Hippocampal formation (tissue), 2 donors: Measurements from ENCODE around the gene RWDD1.
A peak's percentile ranks its signal among the peaks of the same experiment; 100 is the strongest.

ENCODE experiments used
- DNase-seq, 2 donors: peaks; one replicate each; lab custom pipeline; 2025; lab: John Stamatoyannopoulos, UW

Gene RWDD1

DNA sequence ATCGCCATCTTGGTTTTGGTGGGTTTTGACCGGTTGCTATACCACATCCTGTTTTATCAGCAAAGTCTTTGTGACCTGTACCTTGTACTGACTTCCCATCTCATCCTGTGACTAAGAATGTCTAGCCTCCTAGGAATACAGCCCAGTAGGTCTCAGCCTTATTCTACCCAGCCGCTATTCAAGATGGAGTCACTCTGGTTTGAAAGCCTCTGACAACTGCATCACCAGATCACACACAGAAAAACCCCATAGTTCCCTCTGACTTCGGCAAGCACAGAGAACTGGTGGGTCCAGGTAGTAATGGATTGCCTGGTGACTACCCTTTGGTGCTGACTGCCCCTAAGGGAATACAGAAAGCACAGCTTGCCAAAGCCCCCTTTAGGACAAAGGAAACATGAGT lies 34.6 kb downstream of the RWDD1 start:
- no peak for DNase-seq

DNA sequence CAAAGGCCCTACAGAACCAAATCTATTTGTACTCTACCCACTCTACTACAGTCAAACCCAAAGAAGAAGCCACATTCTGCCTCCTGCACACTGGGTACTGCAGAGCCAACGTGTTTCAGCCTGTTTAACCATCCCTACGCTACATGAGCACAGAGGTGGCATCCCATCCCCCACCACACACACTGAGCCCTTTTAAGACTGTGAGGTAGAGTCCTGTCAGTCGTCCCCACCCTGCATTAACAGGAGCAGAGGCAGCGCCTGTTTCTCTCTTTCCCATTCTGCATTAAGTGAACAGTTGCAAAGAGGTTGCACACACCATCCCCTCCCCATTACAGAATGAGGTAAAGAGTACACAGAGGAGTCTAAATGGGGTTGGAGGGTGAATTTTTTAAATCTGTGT lies 39.8 kb downstream of the RWDD1 start:
- DNase-seq = no peak

DNA sequence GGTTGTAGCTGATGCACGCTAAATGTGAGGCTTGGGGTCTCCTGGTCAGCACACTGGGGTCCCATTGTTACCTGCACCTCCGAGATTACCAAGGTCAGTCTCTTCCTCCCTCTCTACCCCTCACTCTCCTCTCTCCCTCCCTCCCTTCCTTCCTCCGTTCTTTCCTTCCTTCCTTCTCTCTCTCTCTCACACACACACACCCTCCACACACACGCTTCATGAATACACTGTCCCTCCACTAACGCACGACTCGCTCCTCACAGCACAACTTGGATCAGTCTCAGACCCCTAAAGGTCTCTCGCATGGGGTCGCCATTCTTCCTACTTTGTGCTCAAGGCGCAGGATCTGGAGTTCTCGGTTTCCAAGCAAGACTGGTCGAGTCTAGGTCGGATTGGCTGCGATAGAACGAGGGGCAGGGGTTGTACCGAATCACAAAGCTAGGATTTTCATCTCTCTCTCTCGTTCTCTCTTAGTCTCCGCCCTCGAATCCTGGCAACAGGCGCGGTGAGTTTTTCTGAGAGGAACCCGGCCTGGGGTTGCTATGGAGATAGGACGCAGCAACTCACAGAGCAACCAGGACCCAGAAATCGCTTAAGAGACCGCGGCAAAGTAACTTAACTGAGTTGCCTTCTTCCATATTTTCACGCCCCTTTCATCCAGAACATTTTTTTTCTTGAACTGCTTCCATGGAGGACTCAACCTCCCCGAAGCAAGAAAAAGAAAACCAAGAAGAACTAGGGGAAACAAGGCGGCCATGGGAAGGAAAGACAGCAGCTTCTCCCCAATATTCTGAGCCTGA lies 44.8 kb downstream of the RWDD1 start, which contains the start of gene RSPH4A:
RSPH4A (plus strand) TSS at position 543 of the 800 bp plus-strand sequence; CDS start at position 688, 145 bp downstream.
- peak; percentile 80 to 89 for DNase-seq

DNA sequence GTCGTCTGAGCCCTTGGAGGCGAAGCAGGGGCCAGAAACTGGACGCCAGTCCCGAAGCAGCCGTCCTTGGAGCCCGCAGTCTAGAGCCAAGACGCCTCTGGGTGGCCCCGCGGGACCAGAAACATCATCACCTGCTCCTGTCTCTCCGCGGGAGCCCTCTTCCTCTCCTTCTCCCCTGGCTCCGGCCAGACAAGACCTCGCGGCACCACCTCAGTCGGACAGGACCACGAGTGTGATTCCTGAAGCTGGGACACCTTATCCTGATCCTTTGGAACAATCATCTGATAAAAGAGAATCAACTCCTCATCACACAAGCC lies 45.4 kb downstream of the RWDD1 start:
- DNase-seq = no peak

DNA sequence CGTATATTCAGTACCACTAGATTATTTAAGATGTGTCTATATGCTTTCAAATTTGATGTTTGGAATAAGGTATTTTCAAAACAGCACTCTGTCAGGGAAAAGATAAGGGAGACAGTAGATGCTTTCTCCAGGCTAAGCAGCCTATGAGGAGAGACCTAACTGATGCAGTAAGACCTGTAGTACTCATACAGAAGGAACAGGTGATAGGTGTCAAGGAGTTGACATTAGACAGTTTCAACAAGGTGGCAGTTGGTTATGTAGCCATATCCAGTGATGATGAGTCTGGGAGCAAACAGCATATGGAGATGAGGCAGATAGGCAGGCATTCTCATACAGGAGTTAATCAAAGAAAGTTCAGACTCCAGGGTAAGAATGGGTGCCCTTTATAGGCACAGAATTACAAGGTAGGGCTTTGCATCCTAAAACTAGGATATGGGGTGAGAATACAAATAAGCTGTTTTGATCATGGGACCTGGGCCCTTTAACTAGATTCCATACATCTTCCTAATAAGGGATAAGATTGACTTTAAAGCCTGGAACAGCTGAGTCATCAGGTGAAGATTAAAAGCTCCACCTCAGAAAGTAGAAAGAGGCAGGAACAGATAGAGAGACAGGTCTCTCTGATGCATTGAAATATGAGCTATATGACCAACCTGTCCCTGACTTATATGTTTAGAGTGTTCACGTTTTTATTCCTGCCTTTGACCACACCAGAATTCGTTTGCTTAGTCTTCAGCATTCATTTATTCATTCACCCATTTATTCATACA lies 52.9 kb downstream of the RWDD1 start:
- no peak for DNase-seq

DNA sequence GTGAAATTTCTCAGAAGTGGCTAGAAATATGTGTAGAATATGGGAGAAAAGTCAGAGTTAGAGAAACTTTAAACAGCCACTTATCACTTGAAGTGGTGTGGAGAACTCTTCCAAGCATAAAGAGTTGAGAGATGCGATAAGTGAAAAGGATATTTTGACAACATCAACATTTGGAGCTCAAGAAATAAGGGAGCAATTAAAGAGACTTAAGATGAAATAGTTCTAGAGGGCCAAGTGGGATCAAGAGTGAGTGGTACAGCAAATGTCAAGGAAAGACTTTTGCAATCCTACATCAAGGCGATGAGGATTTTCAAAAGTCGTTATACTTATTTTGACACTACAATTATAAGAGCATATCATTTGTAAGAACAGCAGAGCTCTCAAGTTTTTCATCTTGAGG lies 54.6 kb downstream of the RWDD1 start:
- DNase-seq = no peak

DNA sequence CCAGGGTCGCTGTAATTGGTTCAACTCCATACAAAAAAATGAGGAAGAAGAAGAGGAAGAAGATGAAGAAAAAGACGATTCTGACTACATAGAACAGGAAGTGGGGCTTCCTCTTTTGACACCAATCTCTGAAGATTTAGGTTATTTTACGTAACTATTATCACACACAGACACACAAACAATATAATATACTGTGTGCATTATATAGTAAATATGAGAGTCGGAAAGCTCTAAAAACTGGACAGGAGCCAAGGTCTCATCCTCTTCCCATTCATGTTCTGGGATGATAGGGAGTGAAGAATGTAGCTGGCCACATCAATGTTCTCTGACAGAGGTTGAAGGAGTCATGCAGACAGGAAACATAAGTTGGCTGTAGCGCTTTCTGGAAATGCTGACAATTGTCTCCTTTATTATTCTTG lies 58.3 kb downstream of the RWDD1 start:
- no peak for DNase-seq

DNA sequence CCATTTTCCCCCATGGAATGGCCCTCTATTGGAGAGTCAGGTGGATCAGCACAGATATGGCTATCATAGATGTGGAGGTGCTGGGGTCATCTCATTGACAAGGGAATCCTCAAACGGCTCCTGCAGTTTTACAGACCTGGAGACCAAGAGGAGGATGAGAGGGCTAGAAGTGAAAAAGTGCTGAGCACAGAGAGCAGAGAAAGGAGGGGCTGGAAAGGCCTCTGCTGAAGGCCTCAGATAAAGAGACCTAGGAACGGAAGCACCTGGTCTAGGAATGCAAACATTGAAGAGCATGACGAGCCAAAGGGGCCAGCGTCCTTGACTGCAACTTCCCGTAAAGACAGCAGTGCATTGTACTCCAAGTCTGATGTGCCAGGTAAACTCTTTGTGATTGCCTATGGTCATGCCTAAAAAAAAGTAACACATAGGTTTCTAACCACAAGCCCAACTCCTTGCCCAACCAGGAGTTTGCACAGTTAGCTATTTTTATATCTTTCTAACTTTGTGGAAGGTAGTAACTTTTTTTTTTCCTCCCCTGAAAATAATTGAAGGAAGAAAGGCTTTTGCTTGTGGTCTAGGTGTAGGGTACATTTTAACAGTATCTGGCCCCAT lies 60.2 kb downstream of the RWDD1 start:
- DNase-seq = no peak

DNA sequence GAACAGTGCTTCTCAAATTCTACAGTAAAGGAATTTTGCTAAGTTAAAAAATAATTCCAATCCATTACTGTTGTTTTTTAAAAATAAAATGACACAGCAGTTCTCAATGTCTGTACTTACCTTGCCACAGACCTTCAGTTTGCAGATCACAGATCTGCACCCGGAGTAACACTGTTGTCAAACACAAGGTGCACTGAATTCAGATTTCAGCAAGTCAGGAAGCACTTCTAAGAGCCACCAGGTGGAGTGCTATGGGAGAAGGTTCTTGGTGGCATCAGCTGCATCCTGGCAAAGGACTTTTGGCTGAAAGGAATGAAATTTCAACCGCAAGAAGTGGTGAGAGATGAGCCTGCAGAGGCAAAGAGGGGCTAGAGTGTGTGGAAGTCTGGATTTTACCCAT lies 62.4 kb downstream of the RWDD1 start:
- DNase-seq = no peak
